ENCODE data around the gene GMEB1.
"Not testable (repeated sequence)": the region's sequence is repeated elsewhere in the genome, so short reads cannot be mapped to it uniquely, and the experiment has no call there.

GRCh38 chr1:28725365-28725764 is 56.8 kb downstream of the GMEB1 start:
- not testable (repeated sequence) for TF ChIP-seq ISL1 (CRISPR knock-in tag; IDR thresholded peaks at IDR 0.05); TSHZ2 (CRISPR knock-in tag; IDR thresholded peaks at IDR 0.05); CREB5 (CRISPR knock-in tag; IDR thresholded peaks at IDR 0.05; ENCODE audit: low read depth)
